ENCODE measurements around the gene RASGRP3. TPM values are rescaled to one million over a fixed set of nuclear protein-coding genes. Genes with fewer than 3 reads are reported as not detected.

The RASGRP3 gene
- total and polyA plus RNA-seq, 2 donors (not counting 3 experiments of a cell fraction or from before 2014, with no cell fraction given) = 16.0 to 39.6 TPM

GRCh38 chr2:33550206-33550605, 73.8 kb downstream of the RASGRP3 start:
- Histone ChIP-seq H3K4me1 (ENCODE audit: control insufficient read depth, extremely low read depth, insufficient read depth, low read length) (peaks cover 18% of the 10 kb centered on the region), H2AFZ (ENCODE audit: low read depth, low read length) (no peak overlapping the region), H3K9me1 (replicated peaks; ENCODE audit: control insufficient read depth, extremely low read depth, insufficient read depth, low read length) (no peaks in the 10 kb centered on the region), H4K20me1 (replicated peaks; ENCODE audit: control insufficient read depth, extremely low read depth, insufficient read depth, low read length) (no peaks in the 10 kb centered on the region), H3K4me2 (ENCODE audit: insufficient read depth, low read length) (no peak overlapping the region), H3K9me3 (replicated peaks; ENCODE audit: control insufficient read depth, insufficient read depth, low read length) (no peaks in the 10 kb centered on the region), H3K4me3 (replicated peaks in 1 of 3; ENCODE audit: insufficient read depth in 1 of 3, low read depth in 1 of 3, low read length in 3 of 3) (no peak overlapping the region), H3K36me3 (ENCODE audit: control insufficient read depth in 2 of 2, extremely low read depth in 1 of 2, insufficient read depth in 2 of 2, low read length in 2 of 2) (no peaks in the 10 kb centered on the region), H3K27me3 (ENCODE audit: control insufficient read depth in 2 of 2, insufficient read depth in 2 of 2, low read length in 2 of 2) (no peaks in the 10 kb centered on the region), H3K9ac (replicated peaks; ENCODE audit: extremely low read depth, insufficient read depth, low read length) (no peak overlapping the region), H3K27ac (ENCODE audit: insufficient read depth, low read depth, low read length) (no peak overlapping the region), H3K79me2 (ENCODE audit: control insufficient read depth, insufficient read depth, low read length) (no peaks in the 10 kb centered on the region)
- ChIA-PET POLR2A (no interaction called here), CTCF (no interaction called here)
- dilution Hi-C loops (cut with MboI; ENCODE audit: extremely low pct_ligation_motif_present, low sequenced_read_pairs) = no loop called here
- DNase-seq (ENCODE audit: low read depth, low spot score) = no peak
- TF ChIP-seq POLR2A (IDR thresholded peaks at IDR 0.05; ENCODE audit: low read depth, low read length) (no peak), JUN (IDR thresholded peaks at IDR 0.05; ENCODE audit: borderline replicate concordance, insufficient read depth, insufficient read length, low read depth) (no peak), MYC (IDR thresholded peaks at IDR 0.05; ENCODE audit: low read depth, low read length) (no peak)
- no peak for FAIRE-seq
- intact Hi-C loops (cut with micrococcal nuclease) = no loop called here
- no TSS peak for BruUV-seq (replicated peaks)

DNA sequence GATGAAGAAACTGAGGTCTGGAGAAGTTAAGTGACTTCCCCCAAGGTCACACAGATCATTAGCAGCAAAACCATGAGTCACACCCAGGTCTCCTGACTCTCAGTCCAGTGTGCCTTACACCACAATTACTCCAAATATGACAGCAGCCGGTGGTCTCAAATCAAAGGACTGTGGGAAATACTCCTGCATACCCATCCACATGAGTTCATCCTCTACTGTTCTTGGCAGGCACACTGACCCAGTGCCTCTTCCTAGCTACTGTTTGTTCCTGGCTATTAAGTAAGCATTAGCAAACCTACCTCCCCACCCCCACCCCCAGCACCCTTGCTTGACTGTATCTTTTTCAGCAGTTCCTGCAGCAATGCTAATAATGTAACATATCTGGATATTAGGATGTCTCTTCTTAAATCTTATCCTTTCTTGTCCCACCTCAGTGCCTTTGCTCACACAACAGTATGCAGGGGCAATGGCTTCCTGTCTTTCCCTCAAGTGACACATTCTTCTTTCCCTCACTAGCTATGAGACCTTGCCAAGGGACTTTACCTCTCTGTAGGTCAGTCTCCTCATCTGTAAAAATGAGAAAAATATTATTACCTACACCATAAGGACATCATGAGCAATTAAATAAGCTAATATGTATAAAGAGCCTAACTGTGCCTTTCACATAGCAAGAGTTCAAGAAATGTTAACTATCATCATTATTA, 76.5 kb downstream of the RASGRP3 start:
- no peak for FAIRE-seq
- Histone ChIP-seq H4K20me1 (replicated peaks; ENCODE audit: control insufficient read depth, extremely low read depth, insufficient read depth, low read length) (no peaks in the 10 kb centered on the region), H3K36me3 (ENCODE audit: control insufficient read depth in 2 of 2, extremely low read depth in 1 of 2, insufficient read depth in 2 of 2, low read length in 2 of 2) (no peaks in the 10 kb centered on the region), H3K4me1 (ENCODE audit: control insufficient read depth, extremely low read depth, insufficient read depth, low read length) (peaks cover 26% of the 10 kb centered on the region), H3K27ac (ENCODE audit: insufficient read depth, low read depth, low read length) (no peak overlapping the region), H3K9ac (replicated peaks; ENCODE audit: extremely low read depth, insufficient read depth, low read length) (no peak overlapping the region), H3K4me2 (ENCODE audit: insufficient read depth, low read length) (no peak overlapping the region), H3K9me3 (replicated peaks; ENCODE audit: control insufficient read depth, insufficient read depth, low read length) (no peaks in the 10 kb centered on the region), H2AFZ (ENCODE audit: low read depth, low read length) (no peak overlapping the region), H3K27me3 (ENCODE audit: control insufficient read depth in 2 of 2, insufficient read depth in 2 of 2, low read length in 2 of 2) (no peaks in the 10 kb centered on the region), H3K4me3 (replicated peaks in 1 of 3; ENCODE audit: insufficient read depth in 1 of 3, low read depth in 1 of 3, low read length in 3 of 3) (no peak overlapping the region), H3K79me2 (ENCODE audit: control insufficient read depth, insufficient read depth, low read length) (no peaks in the 10 kb centered on the region), H3K9me1 (replicated peaks; ENCODE audit: control insufficient read depth, extremely low read depth, insufficient read depth, low read length) (no peaks in the 10 kb centered on the region)
- dilution Hi-C loops (cut with MboI; ENCODE audit: extremely low pct_ligation_motif_present, low sequenced_read_pairs) = no loop called here
- CTCF ChIA-PET = no interaction called here
- no TSS peak for BruUV-seq (replicated peaks)
- TF ChIP-seq, protein P1, sequence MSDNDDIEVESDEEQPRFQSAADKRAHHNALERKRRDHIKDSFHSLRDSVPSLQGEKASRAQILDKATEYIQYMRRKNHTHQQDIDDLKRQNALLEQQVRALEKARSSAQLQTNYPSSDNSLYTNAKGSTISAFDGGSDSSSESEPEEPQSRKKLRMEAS (IDR thresholded peaks at IDR 0.05; ENCODE audit: insufficient read depth, insufficient read length) = no peak
- TF ChIP-seq GATA2 (IDR thresholded peaks at IDR 0.05; ENCODE audit: insufficient read depth, insufficient read length, low read depth, low read length) (no peak), POLR2A (IDR thresholded peaks at IDR 0.05; ENCODE audit: low read depth, low read length) (no peak), JUN (IDR thresholded peaks at IDR 0.05; ENCODE audit: borderline replicate concordance, insufficient read depth, insufficient read length, low read depth) (no peak), FOS (IDR thresholded peaks at IDR 0.05; ENCODE audit: borderline replicate concordance, insufficient read depth, low read length) (peak; percentile 18), POLR2AphosphoS5 (IDR thresholded peaks at IDR 0.05; ENCODE audit: insufficient read depth, low read depth, low read length) (no peak)
- DNase-seq (ENCODE audit: low read depth, low spot score) = peak; percentile 15
- POLR2A ChIA-PET = no interaction called here
- intact Hi-C loops (cut with micrococcal nuclease) = no loop called here

Data from endothelial cell of umbilical vein (primary cell).